Measurements from ENCODE around the gene ZFPL1.

- no peak for TF ChIP-seq EZH2 (IDR thresholded peaks at IDR 0.05; ENCODE audit: borderline replicate concordance, control insufficient read depth, low read depth, low read length)
- TF ChIP-seq SMAD5 (IDR thresholded peaks at IDR 0.05; ENCODE audit: low read depth) = no peak
- no peak for TF ChIP-seq SRF (IDR thresholded peaks at IDR 0.05; ENCODE audit: low read depth in 2 of 2, low read length in 2 of 2)
- TF ChIP-seq USF2 (IDR thresholded peaks at IDR 0.05; ENCODE audit: borderline replicate concordance, low read depth, low read length) = no peak
- TF ChIP-seq CTCF (IDR thresholded peaks at IDR 0.05 in 2 of 3, conservative IDR thresholded peaks at IDR 0.05 in 1 of 3; ENCODE audit: control insufficient read depth in 2 of 3, extremely low read depth in 1 of 3, insufficient read depth in 1 of 3, low read depth in 3 of 3, low read length in 3 of 3) = no peak
- no peak for TF ChIP-seq TAF1 (IDR thresholded peaks at IDR 0.05; ENCODE audit: borderline replicate concordance, low read depth, low read length)
- TF ChIP-seq YY1 (IDR thresholded peaks at IDR 0.05; ENCODE audit: low read depth, low read length) = no peak
- TF ChIP-seq NBN (IDR thresholded peaks at IDR 0.05) = no peak
- TF ChIP-seq STAT3 (IDR thresholded peaks at IDR 0.05; ENCODE audit: low read depth, low read length) = no peak
- no peak for TF ChIP-seq USF1 (IDR thresholded peaks at IDR 0.05; ENCODE audit: borderline replicate concordance, extremely low read length, insufficient read depth, low read depth, low read length)
- TF ChIP-seq PRDM15 (CRISPR knock-in tag; IDR thresholded peaks at IDR 0.05) = no peak
- no peak for TF ChIP-seq ZNF24 (IDR thresholded peaks at IDR 0.05)
- TF ChIP-seq CEBPB (IDR thresholded peaks at IDR 0.05; ENCODE audit: borderline replicate concordance in 1 of 2, low read depth in 2 of 2, low read length in 2 of 2) = no peak
- TF ChIP-seq POLR2AphosphoS5 (IDR thresholded peaks at IDR 0.05; ENCODE audit: low read length) = no peak
Observed at GRCh38 chr11:65103476-65103875, 19.5 kb downstream of the ZFPL1 start.

All from GM12878 (cell line).